OCI-LY7 (cell line): ENCODE results near the gene KRT9.

Experiments
- EZH2phosphoT487 ChIP-seq: fragments of 200-600 bp; sonication (generic); IDR thresholded peaks from 2 replicates; pipeline ENCODE4 v1.6.1; 2018; ENCODE audit warnings: low read depth, borderline replicate concordance, mild to moderate bottlenecking, mixed run types, antibody characterized with exemption, low read length, moderate library complexity, mixed read lengths
- TF ChIP-seq, protein P1 (sequence below): fragments of 200-600 bp; sonication (generic); conservative IDR thresholded peaks from 2 replicates; pipeline ENCODE4 v1.5.1; 2014; ENCODE audit warnings: mild to moderate bottlenecking, antibody characterized with exemption, low read length, moderate library complexity, mixed read lengths

GRCh38 chr17:41520821-41521521, 50.9 kb downstream of the KRT9 start:
- TF ChIP-seq, protein P1, sequence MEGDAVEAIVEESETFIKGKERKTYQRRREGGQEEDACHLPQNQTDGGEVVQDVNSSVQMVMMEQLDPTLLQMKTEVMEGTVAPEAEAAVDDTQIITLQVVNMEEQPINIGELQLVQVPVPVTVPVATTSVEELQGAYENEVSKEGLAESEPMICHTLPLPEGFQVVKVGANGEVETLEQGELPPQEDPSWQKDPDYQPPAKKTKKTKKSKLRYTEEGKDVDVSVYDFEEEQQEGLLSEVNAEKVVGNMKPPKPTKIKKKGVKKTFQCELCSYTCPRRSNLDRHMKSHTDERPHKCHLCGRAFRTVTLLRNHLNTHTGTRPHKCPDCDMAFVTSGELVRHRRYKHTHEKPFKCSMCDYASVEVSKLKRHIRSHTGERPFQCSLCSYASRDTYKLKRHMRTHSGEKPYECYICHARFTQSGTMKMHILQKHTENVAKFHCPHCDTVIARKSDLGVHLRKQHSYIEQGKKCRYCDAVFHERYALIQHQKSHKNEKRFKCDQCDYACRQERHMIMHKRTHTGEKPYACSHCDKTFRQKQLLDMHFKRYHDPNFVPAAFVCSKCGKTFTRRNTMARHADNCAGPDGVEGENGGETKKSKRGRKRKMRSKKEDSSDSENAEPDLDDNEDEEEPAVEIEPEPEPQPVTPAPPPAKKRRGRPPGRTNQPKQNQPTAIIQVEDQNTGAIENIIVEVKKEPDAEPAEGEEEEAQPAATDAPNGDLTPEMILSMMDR, result no peak
- TF ChIP-seq EZH2phosphoT487, result no peak
